PFSK-1 (cell line): ENCODE results near the gene ADIRF.

Source experiments
- FOXP2 ChIP-seq: optimal IDR thresholded peaks from 2 replicates; pipeline ENCODE3; 2011; ENCODE audit warnings: borderline replicate concordance, control low read depth, inconsistent platforms; ENCODE audit not compliant: insufficient read depth; ENCODE audit errors: extremely low read length, extremely low read depth
- POLR2AphosphoS5 ChIP-seq: IDR thresholded peaks from 2 replicates; pipeline ENCODE4 v1.6.1; 2012; ENCODE audit warnings: low read depth, mild to moderate bottlenecking, control low read depth, low read length, moderate library complexity
- REST ChIP-seq, 2 experiments: IDR thresholded peaks; 2 replicates each; pipeline versions ENCODE4 v1.6.1 to v1.8.0; 2011 to 2012; ENCODE audit warnings: low read depth in 2 of 2, low read length in 2 of 2, control low read depth in 1 of 2, inconsistent platforms in 1 of 2, mild to moderate bottlenecking in 1 of 2, moderate library complexity in 1 of 2; ENCODE audit not compliant: insufficient read depth in 1 of 2
- SIN3A ChIP-seq: IDR thresholded peaks from 2 replicates; pipeline ENCODE4 v1.6.1; 2012; ENCODE audit warnings: mild to moderate bottlenecking, low read length, moderate library complexity, borderline replicate concordance; ENCODE audit not compliant: insufficient read depth
- TAF1 ChIP-seq: IDR thresholded peaks from 2 replicates; pipeline ENCODE4 v1.6.1; 2012; ENCODE audit warnings: low read length, control low read depth, borderline replicate concordance; ENCODE audit not compliant: insufficient read depth

- TF ChIP-seq REST (IDR thresholded peaks at IDR 0.05; ENCODE audit: insufficient read depth in 1 of 2, low read depth in 2 of 2, low read length in 2 of 2): no peak
- TF ChIP-seq POLR2AphosphoS5: no peak
- no peak for TF ChIP-seq TAF1
- TF ChIP-seq SIN3A: no peak
- no peak for TF ChIP-seq FOXP2
Measured at GRCh38 chr10:86967481-86967941, 771 bp upstream of the ADIRF start.
